NCI-H2196 (cell line): ENCODE data around the gene GFRA4.
A peak's percentile ranks its signal among the peaks of the same experiment; 100 is the strongest.

Experiments
- DNase-seq: peaks from one replicate; lab custom pipeline; 2025; ENCODE audit not compliant: unreplicated experiment; lab: John Stamatoyannopoulos, UW

GFRA4 gene

DNA sequence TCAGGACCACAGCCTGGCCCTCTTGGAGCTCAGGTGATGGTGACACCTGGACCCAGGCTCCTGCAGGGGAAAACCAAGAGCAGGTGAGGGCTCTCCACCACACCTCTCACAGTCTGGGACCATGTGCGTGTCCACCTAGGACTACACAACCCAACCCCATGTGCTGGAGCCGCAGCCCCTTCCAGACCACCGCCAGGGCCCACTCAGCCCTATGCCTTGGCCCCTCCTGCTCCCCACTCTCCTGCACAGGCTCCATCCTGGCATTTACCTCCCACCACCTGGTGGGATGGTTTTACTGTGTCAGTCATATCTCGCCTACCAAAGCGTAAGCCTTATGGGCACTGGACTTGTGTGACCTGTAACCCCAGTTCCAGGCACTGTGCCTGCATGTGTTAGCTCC is 31.7 kb upstream of the GFRA4 start:
- no peak for DNase-seq

DNA sequence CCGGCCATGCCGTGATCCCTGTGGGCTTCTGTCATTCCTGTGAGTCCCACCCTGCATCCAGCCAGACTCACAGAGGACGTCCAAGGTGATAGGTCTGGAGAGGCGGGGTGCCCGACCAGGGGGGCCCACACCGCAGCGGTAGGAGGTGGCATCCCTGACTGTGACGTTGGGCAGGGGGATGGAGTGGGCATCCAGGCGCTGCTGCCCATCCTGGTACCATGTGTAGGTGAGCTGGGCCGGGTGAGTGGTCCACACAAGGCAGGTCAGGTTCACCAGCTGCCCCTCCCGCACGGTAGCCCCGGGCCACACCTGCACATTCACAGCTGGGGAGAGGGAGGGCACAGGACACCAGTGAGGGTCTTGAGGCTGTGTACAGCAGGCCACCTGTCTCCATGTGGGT is 30.2 kb upstream of the GFRA4 start:
- DNase-seq = no peak

- no peak for DNase-seq
These were observed 29.6 kb upstream of the GFRA4 start for GRCh38 chr20:3692706-3693294.

- DNase-seq = no peak
These were observed 28.7 kb upstream of the GFRA4 start for GRCh38 chr20:3691897-3692296.

GRCh38 chr20:3691306-3691705 is 28.1 kb upstream of the GFRA4 start:
- DNase-seq = no peak

GRCh38 chr20:3690413-3690812 is 27.2 kb upstream of the GFRA4 start:
- DNase-seq = no peak

- DNase-seq = no peak
These were observed 26.8 kb upstream of the GFRA4 start for GRCh38 chr20:3689978-3690377.

- DNase-seq = peak; percentile 10
These were observed 24.5 kb upstream of the GFRA4 start for GRCh38 chr20:3687655-3688054.

GRCh38 chr20:3686867-3687321 is 23.7 kb upstream of the GFRA4 start:
- no peak for DNase-seq

DNA sequence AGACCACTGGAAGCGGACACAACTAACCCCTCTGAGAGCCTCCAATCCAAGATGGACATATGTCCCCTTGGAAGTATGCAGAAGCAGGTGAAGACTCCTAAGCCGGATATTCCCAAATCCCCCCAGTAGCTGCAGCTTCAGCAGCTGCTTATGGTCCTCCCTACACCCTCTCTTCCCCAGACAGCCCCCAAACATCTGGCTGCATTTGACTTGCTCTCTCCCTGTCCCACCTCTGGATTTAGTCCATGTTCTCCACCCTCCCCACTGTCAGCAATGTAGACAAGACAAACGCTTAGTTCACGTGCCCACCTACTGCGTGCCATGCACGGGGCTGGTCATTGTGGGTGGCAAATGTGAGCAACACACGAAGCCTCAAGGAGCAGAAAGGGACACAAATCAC is 23.2 kb upstream of the GFRA4 start:
- DNase-seq = no peak

DNA sequence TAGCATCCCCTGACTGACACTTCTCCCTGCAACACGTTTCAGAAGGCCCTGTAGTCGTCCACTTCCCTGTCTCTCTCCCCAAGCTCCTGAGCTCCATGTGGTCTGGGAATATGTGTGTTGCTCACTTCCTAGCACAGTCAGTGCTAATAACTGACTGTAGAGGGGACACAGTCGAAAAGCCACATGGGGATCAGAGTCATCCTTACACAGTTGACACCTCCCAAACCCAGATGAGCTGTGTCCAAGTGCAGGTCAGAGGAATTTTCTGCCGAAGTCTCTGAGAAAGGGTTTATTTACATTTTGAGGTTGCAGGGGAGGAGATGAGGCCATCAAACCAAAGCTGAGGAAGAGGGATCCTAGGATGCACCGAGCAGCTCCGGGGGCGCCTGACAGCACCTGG is 22.1 kb upstream of the GFRA4 start:
- no peak for DNase-seq

DNA sequence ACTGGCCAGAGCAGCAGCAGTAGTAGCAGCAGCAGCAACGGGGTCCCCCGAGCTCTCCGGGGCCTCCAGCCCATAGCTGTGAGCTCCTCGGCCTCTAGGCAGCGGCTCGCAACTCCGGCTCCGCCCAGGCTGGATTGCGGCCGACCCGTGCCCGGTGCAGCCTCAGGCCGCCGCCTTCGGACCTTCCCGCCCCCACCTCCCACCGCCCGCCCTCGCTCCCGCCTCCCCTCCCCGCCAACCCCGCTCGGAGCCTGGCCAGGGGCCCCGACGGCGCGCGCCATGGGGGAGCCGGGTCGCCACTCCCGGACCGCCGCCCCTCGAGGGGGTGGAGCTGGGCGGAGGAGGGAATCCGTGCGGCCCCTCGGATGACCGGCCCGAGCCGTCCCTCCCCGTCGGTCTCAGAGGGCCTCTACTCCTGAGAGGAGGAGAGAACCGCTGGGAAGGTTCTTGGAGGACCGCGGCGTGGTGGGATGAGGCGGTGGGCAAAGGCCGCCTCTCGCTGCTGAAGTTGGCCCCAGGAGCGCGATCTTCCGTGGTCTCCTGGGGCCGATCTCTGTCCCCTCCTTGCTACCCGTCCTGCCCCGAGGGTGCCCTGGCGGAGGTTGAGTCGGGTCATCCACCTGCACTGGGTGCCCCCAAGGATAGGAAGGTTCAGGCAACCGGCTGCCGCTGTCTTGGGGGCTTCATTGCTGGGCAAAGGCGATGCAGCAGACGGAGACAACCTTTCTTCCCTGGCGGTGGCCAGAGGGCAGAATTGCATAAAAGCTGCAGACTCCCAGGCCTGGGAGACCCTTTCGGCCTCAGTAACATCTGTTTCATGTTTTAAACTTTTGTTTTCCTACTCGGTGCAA is 19.0 kb upstream of the GFRA4 start, which contains the start of gene ADAM33:
Gene ADAM33 (minus strand): TSS at position 80 of the 851 bp plus-strand sequence. CDS start 6 bp downstream, at position 74.
- DNase-seq = no peak

DNA sequence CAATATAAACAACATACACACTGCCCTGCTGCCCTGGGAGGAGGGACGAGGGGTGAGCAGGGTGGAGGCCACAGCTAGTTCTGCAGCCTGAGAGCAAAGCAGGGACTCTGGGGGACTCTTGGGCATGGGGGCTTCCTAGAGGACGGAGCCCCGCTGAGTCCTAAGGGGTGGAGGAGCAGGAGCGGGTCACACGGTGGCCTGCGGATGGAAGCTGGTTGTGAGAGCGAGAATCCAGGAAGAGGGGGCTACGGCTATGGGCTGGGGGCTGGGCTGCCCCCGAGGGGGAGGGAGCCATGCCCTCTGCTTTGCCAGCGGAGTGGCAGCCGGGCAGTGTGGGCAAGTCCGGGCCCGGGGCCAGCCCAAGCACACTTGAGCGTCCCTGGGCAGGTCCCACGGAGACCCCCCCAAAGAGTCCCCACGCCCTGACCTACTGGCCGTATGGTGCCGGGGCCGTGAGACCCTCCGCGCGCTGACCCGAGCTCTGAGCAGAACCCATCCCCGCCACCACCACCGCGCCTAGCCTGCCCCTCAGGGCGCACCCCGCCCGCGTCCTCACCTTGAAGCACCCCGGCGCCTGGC is 18.2 kb upstream of the GFRA4 start:
- DNase-seq = no peak

DNA sequence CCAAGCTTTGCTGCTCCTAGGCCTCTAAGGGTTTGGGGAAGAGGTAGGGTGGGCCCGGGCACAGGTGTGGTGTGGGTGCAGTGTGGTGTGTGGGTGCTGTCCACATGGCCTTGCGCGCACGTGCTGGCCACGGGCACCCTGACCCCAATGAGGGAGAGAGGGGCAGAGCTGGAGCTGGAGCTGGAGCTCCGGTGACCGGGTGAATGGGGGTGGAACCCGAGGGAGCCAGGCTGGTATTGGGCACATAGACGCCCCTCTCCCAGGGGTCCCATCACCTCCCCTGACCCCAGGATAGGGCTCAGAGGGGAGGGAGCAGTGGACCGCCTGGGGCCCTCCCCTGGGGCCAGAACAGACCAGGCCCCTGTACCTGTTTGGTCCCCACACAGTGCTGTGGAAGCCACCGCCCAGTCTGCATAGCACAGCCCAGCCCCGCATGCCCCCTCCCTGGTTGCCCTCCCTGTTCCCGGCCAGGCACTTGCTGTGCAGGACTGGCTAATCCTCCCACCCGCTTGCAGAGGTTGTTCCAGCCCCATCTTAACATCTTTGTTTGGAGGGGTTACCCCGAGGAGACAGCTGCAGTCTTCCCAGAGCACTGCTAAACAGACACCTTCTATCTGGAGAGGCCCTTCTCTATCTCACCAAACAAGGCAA is 17.6 kb upstream of the GFRA4 start:
- no peak for DNase-seq

- DNase-seq = no peak
These were observed 16.8 kb upstream of the GFRA4 start for GRCh38 chr20:3679749-3680700.

- no peak for DNase-seq
These were observed 15.9 kb upstream of the GFRA4 start for GRCh38 chr20:3678856-3679720.

DNA sequence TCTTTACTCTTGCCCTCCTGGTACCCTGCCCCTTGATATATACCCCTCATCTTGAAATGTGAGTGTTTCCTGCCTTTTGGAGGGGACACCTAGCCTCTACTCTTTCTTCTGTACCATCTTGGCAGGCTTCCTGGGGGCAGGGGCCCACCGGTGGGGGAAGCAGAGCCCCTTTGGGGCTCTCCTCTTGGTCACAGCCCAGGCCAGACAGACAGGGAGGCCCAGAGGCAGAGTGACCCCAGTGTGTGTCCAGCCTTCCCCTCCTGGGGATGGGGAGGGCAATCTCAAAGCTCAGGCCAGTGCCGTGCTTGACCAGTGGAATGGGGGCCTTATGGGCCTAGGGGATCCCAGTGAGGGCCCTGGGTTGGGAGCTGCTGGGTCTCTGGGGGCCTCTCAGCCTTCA is 15.0 kb upstream of the GFRA4 start:
- DNase-seq = no peak

GRCh38 chr20:3677733-3678132 is 14.5 kb upstream of the GFRA4 start:
- DNase-seq = no peak
